ENCODE measurements around the gene VIPR2.
"Not testable (repeated sequence)": the region's sequence is repeated elsewhere in the genome, so short reads cannot be mapped to it uniquely, and the experiment has no call there.

The VIPR2 gene

GRCh38 chr7:159144758-159145489 lies at the start of gene VIPR2:
VIPR2 (minus strand) TSS chr7:159144867; CDS start chr7:159144771, 96 bp downstream.
- DNase-seq = no peak

- no peak for DNase-seq
These were observed 49.0 kb upstream of the VIPR2 start for GRCh38 chr7:159193543-159194090.

- no peak for DNase-seq
These were observed 48.2 kb upstream of the VIPR2 start for GRCh38 chr7:159192725-159193453.

GRCh38 chr7:159192013-159192412 lies 47.3 kb upstream of the VIPR2 start:
- no peak for DNase-seq

GRCh38 chr7:159191236-159191635 lies 46.6 kb upstream of the VIPR2 start:
- no peak for DNase-seq

- no peak for DNase-seq
These were observed 43.3 kb upstream of the VIPR2 start for GRCh38 chr7:159188011-159188410.

GRCh38 chr7:159179241-159179640 lies 34.6 kb upstream of the VIPR2 start:
- no peak for DNase-seq

GRCh38 chr7:159177284-159177953 lies 32.8 kb upstream of the VIPR2 start:
- DNase-seq = no peak

- no peak for DNase-seq
These were observed 31.1 kb upstream of the VIPR2 start for GRCh38 chr7:159175792-159176191.

GRCh38 chr7:159175100-159175499 lies 30.4 kb upstream of the VIPR2 start:
- DNase-seq = not testable (repeated sequence)

- no peak for DNase-seq
These were observed 27.7 kb upstream of the VIPR2 start for GRCh38 chr7:159172400-159172799.

- DNase-seq = no peak
These were observed 24.7 kb upstream of the VIPR2 start for GRCh38 chr7:159169391-159169790.

GRCh38 chr7:159167139-159167538 lies 22.5 kb upstream of the VIPR2 start:
- no peak for DNase-seq

GRCh38 chr7:159166530-159166929 lies 21.9 kb upstream of the VIPR2 start:
- no peak for DNase-seq

- no peak for DNase-seq
These were observed 20.7 kb upstream of the VIPR2 start for GRCh38 chr7:159165352-159165751.

GRCh38 chr7:159163703-159164301 lies 19.1 kb upstream of the VIPR2 start:
- DNase-seq = not testable (repeated sequence)

- DNase-seq = not testable (repeated sequence)
These were observed 17.5 kb upstream of the VIPR2 start for GRCh38 chr7:159162050-159162626.

- no peak for DNase-seq
These were observed 15.8 kb upstream of the VIPR2 start for GRCh38 chr7:159160450-159160849.

- DNase-seq = no peak
These were observed 15.1 kb upstream of the VIPR2 start for GRCh38 chr7:159159731-159160130.

- no peak for DNase-seq
These were observed 14.3 kb upstream of the VIPR2 start for GRCh38 chr7:159158888-159159405.

GRCh38 chr7:159158125-159158887 lies 13.6 kb upstream of the VIPR2 start:
- DNase-seq = no peak

- no peak for DNase-seq
These were observed 13.0 kb upstream of the VIPR2 start for GRCh38 chr7:159157714-159158113.
